Lower leg skin (tissue), 3 donors: ENCODE measurements around the gene DMD.

Experiments
- POLR2A ChIP-seq, 2 donors: fragments of 450-650 bp; IDR thresholded peaks; one replicate each; pipeline ENCODE4 v1.6.1; 2016 to 2017; ENCODE audit warnings: antibody characterized with exemption in 2 of 2, mild to moderate bottlenecking in 1 of 2, moderate library complexity in 1 of 2
- TF ChIP-seq, protein P1 (sequence below), 3 donors: fragments of 450-650 bp; IDR thresholded peaks; one replicate each; pipeline ENCODE4 v1.5.1; 2016; ENCODE audit warnings: antibody characterized with exemption in 3 of 3, mild to moderate bottlenecking in 3 of 3, moderate library complexity in 2 of 3

DNA sequence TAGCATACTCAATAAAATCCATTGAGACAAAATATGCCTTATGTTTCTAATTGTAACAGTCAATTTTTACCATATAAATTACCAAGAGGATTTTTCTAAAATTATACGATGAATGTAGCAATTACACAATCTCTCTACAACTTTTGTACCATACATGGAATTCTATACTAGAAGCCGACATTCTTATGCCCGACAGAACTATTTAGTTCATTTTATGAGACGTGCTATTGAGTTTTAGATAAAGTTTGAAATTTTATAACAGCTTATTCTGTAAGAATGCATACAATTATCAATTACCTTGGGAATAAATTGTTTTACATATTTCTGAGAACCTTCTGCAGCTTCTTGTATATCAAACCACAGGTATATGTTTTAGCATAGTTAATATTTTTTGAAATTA is 431.2 kb downstream of the DMD start:
- TF ChIP-seq, protein P1, sequence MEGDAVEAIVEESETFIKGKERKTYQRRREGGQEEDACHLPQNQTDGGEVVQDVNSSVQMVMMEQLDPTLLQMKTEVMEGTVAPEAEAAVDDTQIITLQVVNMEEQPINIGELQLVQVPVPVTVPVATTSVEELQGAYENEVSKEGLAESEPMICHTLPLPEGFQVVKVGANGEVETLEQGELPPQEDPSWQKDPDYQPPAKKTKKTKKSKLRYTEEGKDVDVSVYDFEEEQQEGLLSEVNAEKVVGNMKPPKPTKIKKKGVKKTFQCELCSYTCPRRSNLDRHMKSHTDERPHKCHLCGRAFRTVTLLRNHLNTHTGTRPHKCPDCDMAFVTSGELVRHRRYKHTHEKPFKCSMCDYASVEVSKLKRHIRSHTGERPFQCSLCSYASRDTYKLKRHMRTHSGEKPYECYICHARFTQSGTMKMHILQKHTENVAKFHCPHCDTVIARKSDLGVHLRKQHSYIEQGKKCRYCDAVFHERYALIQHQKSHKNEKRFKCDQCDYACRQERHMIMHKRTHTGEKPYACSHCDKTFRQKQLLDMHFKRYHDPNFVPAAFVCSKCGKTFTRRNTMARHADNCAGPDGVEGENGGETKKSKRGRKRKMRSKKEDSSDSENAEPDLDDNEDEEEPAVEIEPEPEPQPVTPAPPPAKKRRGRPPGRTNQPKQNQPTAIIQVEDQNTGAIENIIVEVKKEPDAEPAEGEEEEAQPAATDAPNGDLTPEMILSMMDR (IDR thresholded peaks at IDR 0.05), result no peak
- TF ChIP-seq POLR2A (IDR thresholded peaks at IDR 0.05), result no peak
